H1 (cell line): ENCODE results near the gene RASD1.

Source experiments
- EP300 ChIP-seq, 2 experiments: IDR thresholded peaks; 1 replicate in 1 of 2; 2 replicates in 1 of 2; pipeline ENCODE4 v1.6.1; 2011 to 2012; ENCODE audit warnings: low read depth in 2 of 2, low read length in 2 of 2, mild to moderate bottlenecking in 2 of 2, borderline replicate concordance in 1 of 2, inconsistent platforms in 1 of 2, moderate library complexity in 1 of 2
- POLR2A ChIP-seq, 2 experiments: IDR thresholded peaks; 1 replicate in 1 of 2; 2 replicates in 1 of 2; pipeline ENCODE4 v1.6.1; 2011; ENCODE audit warnings: low read depth in 2 of 2, low read length in 2 of 2, mild to moderate bottlenecking in 2 of 2; ENCODE audit errors: control extremely low read depth in 1 of 2
- RNF2 ChIP-seq: fragments of 200-900, 300-1000 bp; sonication (generic); IDR thresholded peaks from 2 replicates; pipeline ENCODE4 v1.7.1; 2016; ENCODE audit warnings: borderline replicate concordance, low read depth, mild to moderate bottlenecking, antibody characterized with exemption, low read length; ENCODE audit not compliant: poor library complexity, severe bottlenecking; ENCODE audit errors: missing control alignments
- ZNF274 ChIP-seq: IDR thresholded peaks from 2 replicates; pipeline ENCODE4 v1.7.0; 2012; ENCODE audit warnings: low read length, borderline replicate concordance; ENCODE audit errors: extremely low read depth
- TF ChIP-seq, protein P1 (sequence below), 3 experiments: IDR thresholded peaks; 1 replicate in 2 of 3; 2 replicates in 1 of 3; pipeline versions ENCODE4 v1.5.1 to v1.6.1; 2011; ENCODE audit warnings: low read length in 3 of 3, mild to moderate bottlenecking in 3 of 3, inconsistent platforms in 2 of 3, low read depth in 1 of 3, moderate library complexity in 1 of 3; ENCODE audit not compliant: insufficient read depth in 1 of 3; ENCODE audit errors: control extremely low read depth in 1 of 3

- TF ChIP-seq, protein P1, sequence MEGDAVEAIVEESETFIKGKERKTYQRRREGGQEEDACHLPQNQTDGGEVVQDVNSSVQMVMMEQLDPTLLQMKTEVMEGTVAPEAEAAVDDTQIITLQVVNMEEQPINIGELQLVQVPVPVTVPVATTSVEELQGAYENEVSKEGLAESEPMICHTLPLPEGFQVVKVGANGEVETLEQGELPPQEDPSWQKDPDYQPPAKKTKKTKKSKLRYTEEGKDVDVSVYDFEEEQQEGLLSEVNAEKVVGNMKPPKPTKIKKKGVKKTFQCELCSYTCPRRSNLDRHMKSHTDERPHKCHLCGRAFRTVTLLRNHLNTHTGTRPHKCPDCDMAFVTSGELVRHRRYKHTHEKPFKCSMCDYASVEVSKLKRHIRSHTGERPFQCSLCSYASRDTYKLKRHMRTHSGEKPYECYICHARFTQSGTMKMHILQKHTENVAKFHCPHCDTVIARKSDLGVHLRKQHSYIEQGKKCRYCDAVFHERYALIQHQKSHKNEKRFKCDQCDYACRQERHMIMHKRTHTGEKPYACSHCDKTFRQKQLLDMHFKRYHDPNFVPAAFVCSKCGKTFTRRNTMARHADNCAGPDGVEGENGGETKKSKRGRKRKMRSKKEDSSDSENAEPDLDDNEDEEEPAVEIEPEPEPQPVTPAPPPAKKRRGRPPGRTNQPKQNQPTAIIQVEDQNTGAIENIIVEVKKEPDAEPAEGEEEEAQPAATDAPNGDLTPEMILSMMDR (IDR thresholded peaks at IDR 0.05; ENCODE audit: control extremely low read depth in 1 of 3, insufficient read depth in 1 of 3, low read depth in 1 of 3, low read length in 3 of 3), result no peak
- TF ChIP-seq RNF2 (no peak), ZNF274 (no peak), POLR2A (IDR thresholded peaks at IDR 0.05; ENCODE audit: control extremely low read depth in 1 of 2, low read depth in 2 of 2, low read length in 2 of 2) (no peak), EP300 (IDR thresholded peaks at IDR 0.05; ENCODE audit: borderline replicate concordance in 1 of 2, low read depth in 2 of 2, low read length in 2 of 2) (no peak)
These were observed 3.6 kb downstream of the RASD1 start for GRCh38 chr17:17492571-17492970.
